Stimulated activated naive B cell treated with anti-CD40 and anti-IgM and Interleukin-4, amounts not matched to agents 10 μg/mL and 1 μg/mL and 100 μg/mL, for 72 hours (primary cell): Measurements from ENCODE around the gene ZC3H12C.
"Not testable (repeated sequence)": the region's sequence is repeated elsewhere in the genome, so short reads cannot be mapped to it uniquely, and the experiment has no call there.

Experiments
- ATAC-seq, 2 donors: fragments of 150-1000 bp; cut with Tn5 transposase; replicated peaks; 2 replicates each; pipeline ENCODE4 v1.10.0; 2021; ENCODE audit warnings: moderate library complexity in 1 of 2
- DNase-seq: peaks from one replicate; pipeline ENCODE4 v3.0.0; 2021
- H3K27ac Mint-ChIP-seq: one replicate; pipeline ENCODE4 v1.8.0; 2022; ENCODE audit warnings: mild to moderate bottlenecking, mixed read lengths
- H3K27me3 Mint-ChIP-seq, 2 donors: one replicate each; pipeline ENCODE4 v1.8.0; 2022; ENCODE audit warnings: mixed read lengths in 2 of 2
- H3K36me3 Mint-ChIP-seq, 2 donors: one replicate each; pipeline ENCODE4 v1.8.0; 2022; ENCODE audit warnings: mixed read lengths in 2 of 2, mild to moderate bottlenecking in 1 of 2
- H3K4me1 Mint-ChIP-seq, 2 donors: one replicate each; pipeline ENCODE4 v1.8.0; 2022; ENCODE audit warnings: mixed read lengths in 2 of 2, mild to moderate bottlenecking in 1 of 2
- H3K4me3 Mint-ChIP-seq, 2 donors: one replicate each; pipeline ENCODE4 v1.8.0; 2022; ENCODE audit warnings: mild to moderate bottlenecking in 2 of 2, mixed read lengths in 2 of 2, moderate library complexity in 1 of 2
- H3K9me3 Mint-ChIP-seq, 2 donors: one replicate each; pipeline ENCODE4 v1.8.0; 2022; ENCODE audit warnings: mixed read lengths in 2 of 2, mild to moderate bottlenecking in 1 of 2

The ZC3H12C gene

GRCh38 chr11:110092515-110093406 lies at the start of gene ZC3H12C:
Gene ZC3H12C, plus strand, starts transcription at chr11:110093392. Its CDS starts 20 bp downstream, at chr11:110093412.
- DNase-seq (peak; percentile 75), ATAC-seq (peak; percentile 81 to 86)
- Mint-ChIP-seq H3K4me1 (peaks cover 14 to 17% of the 10 kb centered on the region in 2 donors), H3K9me3 (no peaks in the 10 kb centered on the region), H3K36me3 (peaks cover 10 to 20% of the 10 kb centered on the region in 2 donors), H3K27me3 (peaks cover 24 to 29% of the 10 kb centered on the region in 2 donors), H3K4me3 (peak within 1 kb of the TSS; percentile 87 to 89), H3K27ac (peak within 1 kb of the TSS; percentile 94)

- ATAC-seq (no peak), DNase-seq (no peak)
- H3K27ac Mint-ChIP-seq: no peak overlapping the region
- peaks cover 6 to 7% of the 10 kb centered on the region in 2 donors for H3K9me3 Mint-ChIP-seq
- H3K4me3 Mint-ChIP-seq: no peak overlapping the region
- peaks cover 4 to 5% of the 10 kb centered on the region in 2 donors for H3K4me1 Mint-ChIP-seq
- H3K27me3 Mint-ChIP-seq: peaks cover 53 to 60% of the 10 kb centered on the region in 2 donors
- peaks cover 0 to 1% of the 10 kb centered on the region in 2 donors for H3K36me3 Mint-ChIP-seq
Observed at GRCh38 chr11:110044226-110044968, 48.8 kb upstream of the ZC3H12C start.

- no peak overlapping the region for H3K4me3 Mint-ChIP-seq
- H3K9me3 Mint-ChIP-seq: peaks cover 0 to 7% of the 10 kb centered on the region in 2 donors
- no peak overlapping the region for H3K27ac Mint-ChIP-seq
- peaks cover 0 to 1% of the 10 kb centered on the region in 2 donors for H3K36me3 Mint-ChIP-seq
- no peaks in the 10 kb centered on the region for H3K4me1 Mint-ChIP-seq
- peaks cover 47% of the 10 kb centered on the region in 2 donors for H3K27me3 Mint-ChIP-seq
- DNase-seq (no peak), ATAC-seq (no peak)
Observed at GRCh38 chr11:110046775-110047380, 46.3 kb upstream of the ZC3H12C start.

GRCh38 chr11:110049501-110050200 lies 43.5 kb upstream of the ZC3H12C start:
- H3K27me3 Mint-ChIP-seq: peaks cover 22 to 26% of the 10 kb centered on the region in 2 donors
- peaks cover 3% of the 10 kb centered on the region in 2 donors for H3K36me3 Mint-ChIP-seq
- H3K9me3 Mint-ChIP-seq: peaks cover 11 to 15% of the 10 kb centered on the region in 2 donors
- H3K4me3 Mint-ChIP-seq: no peak overlapping the region
- no peak for ATAC-seq
- no peak overlapping the region for H3K27ac Mint-ChIP-seq
- no peaks in the 10 kb centered on the region for H3K4me1 Mint-ChIP-seq
- no peak for DNase-seq

GRCh38 chr11:110050201-110050506 lies 43.0 kb upstream of the ZC3H12C start:
- no peak for DNase-seq
- Mint-ChIP-seq H3K27me3 (peaks cover 19 to 23% of the 10 kb centered on the region in 2 donors), H3K36me3 (peaks cover 3% of the 10 kb centered on the region in 2 donors), H3K4me1 (no peaks in the 10 kb centered on the region), H3K27ac (no peak overlapping the region), H3K9me3 (peaks cover 11 to 15% of the 10 kb centered on the region in 2 donors), H3K4me3 (no peak overlapping the region)
- no peak for ATAC-seq

GRCh38 chr11:110053848-110054414 lies 39.3 kb upstream of the ZC3H12C start:
- peaks cover 11 to 13% of the 10 kb centered on the region in 2 donors for H3K9me3 Mint-ChIP-seq

GRCh38 chr11:110056956-110057355 lies 36.2 kb upstream of the ZC3H12C start:
- Mint-ChIP-seq H3K27me3 (peaks cover 13 to 22% of the 10 kb centered on the region in 2 donors), H3K4me1 (no peaks in the 10 kb centered on the region), H3K27ac (no peak overlapping the region), H3K4me3 (no peak overlapping the region), H3K36me3 (peaks cover 3% of the 10 kb centered on the region in 2 donors), H3K9me3 (peaks cover 10 to 11% of the 10 kb centered on the region in 2 donors)
- DNase-seq (no peak), ATAC-seq (no peak)

More at GRCh38 chr11:110053848-110054414, 39.3 kb upstream of the ZC3H12C start:
- DNase-seq (no peak), ATAC-seq (no peak)
- Mint-ChIP-seq H3K27me3 (peaks cover 9 to 24% of the 10 kb centered on the region in 2 donors), H3K4me1 (no peaks in the 10 kb centered on the region), H3K27ac (no peak overlapping the region), H3K36me3 (peaks cover 3% of the 10 kb centered on the region in 2 donors), H3K4me3 (no peak overlapping the region)

GRCh38 chr11:110059706-110060463 lies 33.3 kb upstream of the ZC3H12C start:
- DNase-seq: no peak
- H3K27me3 Mint-ChIP-seq: peaks cover 14 to 28% of the 10 kb centered on the region in 2 donors

GRCh38 chr11:110061296-110061695 lies 31.9 kb upstream of the ZC3H12C start:
- no peaks in the 10 kb centered on the region for H3K36me3 Mint-ChIP-seq
- no peaks in the 10 kb centered on the region for H3K9me3 Mint-ChIP-seq
- H3K27me3 Mint-ChIP-seq: peaks cover 9 to 28% of the 10 kb centered on the region in 2 donors
- ATAC-seq (no peak), DNase-seq (no peak)
- peaks cover 0 to 3% of the 10 kb centered on the region in 2 donors for H3K4me1 Mint-ChIP-seq
- no peak overlapping the region for H3K4me3 Mint-ChIP-seq
- no peak overlapping the region for H3K27ac Mint-ChIP-seq

More at GRCh38 chr11:110059706-110060463, 33.3 kb upstream of the ZC3H12C start:
- ATAC-seq: no peak
- Mint-ChIP-seq H3K27ac (no peak overlapping the region), H3K4me3 (no peak overlapping the region), H3K4me1 (peaks cover 0 to 3% of the 10 kb centered on the region in 2 donors), H3K36me3 (no peaks in the 10 kb centered on the region), H3K9me3 (no peaks in the 10 kb centered on the region)

GRCh38 chr11:110062247-110062646 lies 30.9 kb upstream of the ZC3H12C start:
- Mint-ChIP-seq H3K36me3 (no peaks in the 10 kb centered on the region), H3K4me3 (no peak overlapping the region), H3K4me1 (peaks cover 0 to 3% of the 10 kb centered on the region in 2 donors), H3K27me3 (peaks cover 7 to 28% of the 10 kb centered on the region in 2 donors), H3K9me3 (no peaks in the 10 kb centered on the region), H3K27ac (no peak overlapping the region)
- DNase-seq: no peak
- ATAC-seq: no peak

GRCh38 chr11:110065189-110065588 lies 28.0 kb upstream of the ZC3H12C start:
- Mint-ChIP-seq H3K36me3 (no peaks in the 10 kb centered on the region), H3K27ac (no peak overlapping the region), H3K9me3 (no peaks in the 10 kb centered on the region), H3K27me3 (peaks cover 11 to 35% of the 10 kb centered on the region in 2 donors), H3K4me1 (peaks cover 0 to 7% of the 10 kb centered on the region in 2 donors), H3K4me3 (no peak overlapping the region)
- no peak for DNase-seq
- ATAC-seq: no peak

- DNase-seq, ATAC-seq, H3K4me1 Mint-ChIP-seq, H3K36me3 Mint-ChIP-seq, H3K4me3 Mint-ChIP-seq, H3K27ac Mint-ChIP-seq, H3K9me3 Mint-ChIP-seq: not testable (repeated sequence)
- peaks cover 19 to 35% of the 10 kb centered on the region in 2 donors for H3K27me3 Mint-ChIP-seq
Observed at GRCh38 chr11:110068001-110068400, 25.2 kb upstream of the ZC3H12C start.
